Measurements from ENCODE around the gene NPC1. TPM values are rescaled to one million over a fixed set of nuclear protein-coding genes. Genes with fewer than 3 reads are reported as not detected.

Gene NPC1
- total and polyA plus RNA-seq, 7 donors = 24.8 to 126 (median 32.1) TPM

DNA sequence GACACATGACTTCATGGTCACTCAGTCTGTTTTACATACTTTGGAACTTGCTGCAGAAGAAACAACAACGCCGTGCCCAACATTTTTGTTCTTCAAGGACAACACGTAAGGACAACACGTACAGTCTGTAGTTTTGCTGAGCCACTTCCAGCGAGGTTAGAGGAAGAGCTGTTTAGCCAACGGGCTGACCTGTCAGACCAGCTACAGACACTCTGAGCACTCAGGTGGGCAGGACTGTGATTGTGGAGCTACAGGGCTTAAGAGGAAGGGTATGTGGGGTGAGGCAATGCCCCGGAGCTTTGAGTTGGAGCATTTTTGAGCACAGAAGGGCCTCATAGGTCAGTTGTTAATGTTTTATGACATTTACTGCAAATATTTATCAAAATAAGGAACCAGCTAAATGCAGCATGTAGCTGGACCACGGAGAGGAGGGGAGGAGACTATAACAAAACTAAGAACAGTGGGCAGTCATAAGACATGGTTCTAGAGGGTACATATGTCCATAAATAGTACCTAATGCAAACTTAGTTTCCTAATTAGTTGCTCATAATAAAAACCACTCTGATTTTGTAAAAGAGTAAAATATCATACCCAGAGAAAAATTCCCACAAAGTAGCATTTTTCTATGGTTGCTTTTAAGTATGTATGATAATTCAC is 26.3 kb upstream of the NPC1 start:
- ATAC-seq (no peak), DNase-seq (no peak)
- intact Hi-C loops (cut with DNase I) = no loop called here
- Histone ChIP-seq H3K4me3 (no peak overlapping the region), H3K27ac (no peak overlapping the region), H3K9me3 (no peaks in the 10 kb centered on the region), H3K27me3 (ENCODE audit: insufficient read depth in 3 of 3, low read length in 2 of 3) (no peaks in the 10 kb centered on the region), H3K36me3 (ENCODE audit: insufficient read depth in 1 of 2, low read depth in 1 of 2) (no peaks in the 10 kb centered on the region), H3K4me1 (no peaks in the 10 kb centered on the region)
- 82 to 84% (median 83%) methylated on average over 8 of the region's 8 CpGs for WGBS, 3 donors
- TF ChIP-seq, protein P1, sequence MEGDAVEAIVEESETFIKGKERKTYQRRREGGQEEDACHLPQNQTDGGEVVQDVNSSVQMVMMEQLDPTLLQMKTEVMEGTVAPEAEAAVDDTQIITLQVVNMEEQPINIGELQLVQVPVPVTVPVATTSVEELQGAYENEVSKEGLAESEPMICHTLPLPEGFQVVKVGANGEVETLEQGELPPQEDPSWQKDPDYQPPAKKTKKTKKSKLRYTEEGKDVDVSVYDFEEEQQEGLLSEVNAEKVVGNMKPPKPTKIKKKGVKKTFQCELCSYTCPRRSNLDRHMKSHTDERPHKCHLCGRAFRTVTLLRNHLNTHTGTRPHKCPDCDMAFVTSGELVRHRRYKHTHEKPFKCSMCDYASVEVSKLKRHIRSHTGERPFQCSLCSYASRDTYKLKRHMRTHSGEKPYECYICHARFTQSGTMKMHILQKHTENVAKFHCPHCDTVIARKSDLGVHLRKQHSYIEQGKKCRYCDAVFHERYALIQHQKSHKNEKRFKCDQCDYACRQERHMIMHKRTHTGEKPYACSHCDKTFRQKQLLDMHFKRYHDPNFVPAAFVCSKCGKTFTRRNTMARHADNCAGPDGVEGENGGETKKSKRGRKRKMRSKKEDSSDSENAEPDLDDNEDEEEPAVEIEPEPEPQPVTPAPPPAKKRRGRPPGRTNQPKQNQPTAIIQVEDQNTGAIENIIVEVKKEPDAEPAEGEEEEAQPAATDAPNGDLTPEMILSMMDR (IDR thresholded peaks at IDR 0.05) = no peak

DNA sequence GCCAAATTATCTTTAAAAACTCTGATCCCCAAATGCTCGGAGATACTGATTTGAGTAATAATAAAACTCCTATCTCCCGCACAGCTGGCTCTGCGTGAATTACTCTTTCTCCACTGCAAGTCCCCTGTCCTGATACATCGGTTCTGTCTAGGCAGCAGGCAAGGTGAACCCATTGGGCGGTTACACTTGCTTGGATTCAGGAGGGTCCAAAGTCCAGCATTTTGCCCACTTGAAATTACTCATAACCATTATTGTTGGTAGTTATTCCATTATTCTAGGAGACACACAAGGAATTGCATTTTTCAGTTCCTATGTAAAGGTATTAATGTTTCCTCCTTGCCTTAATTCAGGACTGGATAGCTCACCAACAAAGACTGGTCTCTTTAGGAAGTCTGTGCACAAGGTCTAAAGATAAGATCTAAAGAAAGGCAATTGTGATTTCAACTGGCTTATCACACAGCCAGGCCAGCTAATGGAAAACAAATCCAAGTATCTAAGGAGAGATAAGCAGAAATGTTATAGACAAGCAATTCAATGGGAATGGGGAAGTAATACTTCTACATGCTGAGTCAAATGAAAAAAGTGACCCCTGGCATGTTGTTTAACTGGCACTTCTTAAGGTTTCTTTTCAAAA is 23.2 kb upstream of the NPC1 start:
- WGBS, 3 donors = 93 to 95% (median 94%) methylated on average over 5 of the region's 5 CpGs

DNA sequence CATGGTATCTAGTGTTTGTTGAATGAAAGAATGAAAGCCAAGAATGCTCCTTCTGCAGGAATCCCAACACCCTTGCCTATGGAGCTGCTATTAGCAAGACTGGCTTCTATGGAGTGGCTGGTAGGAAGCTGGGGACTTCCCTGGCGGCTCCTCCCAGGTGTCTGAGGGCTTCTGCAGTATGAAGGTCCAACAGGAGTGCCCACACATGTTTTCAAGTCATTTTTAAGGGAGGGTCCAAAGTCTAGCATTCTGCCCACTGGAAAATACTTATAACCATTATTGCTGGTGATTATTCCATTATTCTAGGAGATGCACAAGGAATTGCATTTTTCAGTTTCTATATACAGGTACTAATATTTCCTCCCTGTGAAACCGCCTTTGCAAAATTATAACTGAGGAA is 21.9 kb upstream of the NPC1 start:
- DNase-seq (no peak), ATAC-seq (no peak)
- Histone ChIP-seq H3K4me3 (no peak overlapping the region), H3K4me1 (no peaks in the 10 kb centered on the region), H3K27ac (no peak overlapping the region), H3K9me3 (no peaks in the 10 kb centered on the region), H3K36me3 (ENCODE audit: insufficient read depth in 1 of 2, low read depth in 1 of 2) (no peaks in the 10 kb centered on the region), H3K27me3 (ENCODE audit: insufficient read depth in 3 of 3, low read length in 2 of 3) (no peaks in the 10 kb centered on the region)
- WGBS, 3 donors = 83 to 89% (median 84%) methylated on average over 2 of the region's 2 CpGs
- TF ChIP-seq, protein P1 (IDR thresholded peaks at IDR 0.05) = no peak
- intact Hi-C loops (cut with DNase I) = no loop called here

More for the DNA sequence above, 23.2 kb upstream of the NPC1 start:
- no peak for ATAC-seq
- Histone ChIP-seq H3K9me3 (no peaks in the 10 kb centered on the region), H3K36me3 (ENCODE audit: insufficient read depth in 1 of 2, low read depth in 1 of 2) (no peaks in the 10 kb centered on the region), H3K4me1 (no peaks in the 10 kb centered on the region), H3K27me3 (ENCODE audit: insufficient read depth in 3 of 3, low read length in 2 of 3) (no peaks in the 10 kb centered on the region), H3K27ac (no peak overlapping the region), H3K4me3 (no peak overlapping the region)
- intact Hi-C loops (cut with DNase I) = no loop called here
- TF ChIP-seq, protein P1 (IDR thresholded peaks at IDR 0.05) = no peak
- DNase-seq = no peak

- no peaks in the 10 kb centered on the region for H3K36me3 ChIP-seq (ENCODE audit: insufficient read depth in 1 of 2, low read depth in 1 of 2)
- H3K4me3 ChIP-seq = no peak overlapping the region
- no peaks in the 10 kb centered on the region for H3K27me3 ChIP-seq (ENCODE audit: insufficient read depth in 3 of 3, low read length in 2 of 3)
- no peaks in the 10 kb centered on the region for H3K9me3 ChIP-seq
- TF ChIP-seq, protein P1 (IDR thresholded peaks at IDR 0.05) = no peak
- H3K27ac ChIP-seq = no peak overlapping the region
- intact Hi-C loops (cut with DNase I) = no loop called here
- ATAC-seq = no peak
- DNase-seq = no peak
- no peaks in the 10 kb centered on the region for H3K4me1 ChIP-seq
Measured at GRCh38 chr18:23605941-23606340, 19.6 kb upstream of the NPC1 start.
